Activated T-helper 9 cell treated with anti-CD3 and anti-CD28 coated beads, Interleukin-2, amount 50 U/mL, for 16 hours (primary cell): ENCODE data around the gene DTX3.
"Not testable (repeated sequence)": the region's sequence is repeated elsewhere in the genome, so short reads cannot be mapped to it uniquely, and the experiment has no call there.

Experiments
- DNase-seq: peaks from one replicate; pipeline ENCODE4 v3.0.0-alpha.2; 2020; ENCODE audit warnings: low read depth

The DTX3 gene, protein sequence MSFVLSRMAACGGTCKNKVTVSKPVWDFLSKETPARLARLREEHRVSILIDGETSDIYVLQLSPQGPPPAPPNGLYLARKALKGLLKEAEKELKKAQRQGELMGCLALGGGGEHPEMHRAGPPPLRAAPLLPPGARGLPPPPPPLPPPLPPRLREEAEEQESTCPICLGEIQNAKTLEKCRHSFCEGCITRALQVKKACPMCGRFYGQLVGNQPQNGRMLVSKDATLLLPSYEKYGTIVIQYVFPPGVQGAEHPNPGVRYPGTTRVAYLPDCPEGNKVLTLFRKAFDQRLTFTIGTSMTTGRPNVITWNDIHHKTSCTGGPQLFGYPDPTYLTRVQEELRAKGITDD

DNA sequence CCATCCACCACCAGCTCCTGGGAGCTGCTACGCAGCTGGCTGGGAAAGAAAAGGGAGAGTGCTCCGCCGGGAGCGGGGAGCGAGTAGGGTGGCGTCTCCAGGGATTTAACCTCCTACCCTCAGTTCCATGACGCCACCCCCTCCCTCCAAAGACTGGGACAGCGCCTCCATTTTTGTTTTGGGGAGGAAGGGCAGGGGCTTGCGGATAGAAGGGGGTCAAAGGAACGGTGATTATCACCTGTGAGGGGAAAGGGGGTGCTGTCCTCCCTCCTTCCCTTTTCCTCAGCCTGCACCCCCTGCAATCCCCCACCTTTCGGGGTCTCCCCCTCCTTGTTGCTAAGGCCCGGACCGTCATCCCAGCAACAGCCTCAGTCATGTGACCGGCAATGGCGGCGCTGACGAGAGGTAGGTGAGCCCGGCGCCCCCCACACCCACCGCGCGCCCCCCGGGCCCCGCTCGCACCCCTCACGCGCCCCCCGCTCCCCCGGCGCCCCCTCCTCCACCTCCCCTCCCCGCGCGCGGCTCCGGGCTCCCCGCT, at the start of gene DTX3:
DTX3 (plus strand) TSS at position 371 of the 538 bp plus-strand sequence. CDS start 1,694 bp downstream, outside the sequence.
- DNase-seq, result no peak

DNA sequence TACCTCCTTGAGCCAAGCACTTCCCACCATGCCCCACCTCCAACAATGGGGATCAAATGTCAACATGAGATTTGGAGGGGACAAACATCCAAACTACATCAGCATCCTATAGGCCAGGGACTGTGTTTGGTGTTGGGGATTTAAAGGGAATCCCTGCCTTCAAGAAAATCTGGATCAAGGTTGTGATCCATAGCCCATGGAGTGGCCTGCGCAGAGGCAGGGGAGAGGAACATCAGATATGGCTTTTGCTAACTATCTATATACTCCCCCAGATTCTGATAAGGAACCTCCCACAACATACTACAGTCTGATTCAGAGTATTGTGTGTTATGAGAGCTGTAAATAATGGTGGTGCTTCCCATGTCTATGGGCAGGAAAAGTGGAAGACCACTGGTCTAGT, 49.7 kb upstream of the DTX3 start:
- no peak for DNase-seq

DNA sequence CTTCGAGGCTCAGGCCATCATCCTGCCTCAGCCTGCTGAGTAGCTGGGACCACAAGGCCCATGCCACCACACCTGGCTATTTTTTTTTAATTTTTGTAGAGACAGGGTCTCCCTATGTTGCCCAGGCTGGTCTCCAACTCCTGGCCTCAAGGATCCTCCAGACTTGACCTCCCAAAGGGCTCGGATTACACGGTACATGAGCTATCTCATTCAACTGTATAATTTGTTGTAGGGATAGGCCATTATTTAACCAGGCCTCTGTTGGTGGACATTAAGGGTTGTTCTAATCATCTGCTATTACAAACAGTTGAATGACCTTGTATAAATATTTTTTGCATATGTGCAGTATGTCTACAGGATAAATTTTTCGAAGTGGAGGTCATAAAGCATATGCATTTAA, 45.8 kb upstream of the DTX3 start:
- no peak for DNase-seq

DNA sequence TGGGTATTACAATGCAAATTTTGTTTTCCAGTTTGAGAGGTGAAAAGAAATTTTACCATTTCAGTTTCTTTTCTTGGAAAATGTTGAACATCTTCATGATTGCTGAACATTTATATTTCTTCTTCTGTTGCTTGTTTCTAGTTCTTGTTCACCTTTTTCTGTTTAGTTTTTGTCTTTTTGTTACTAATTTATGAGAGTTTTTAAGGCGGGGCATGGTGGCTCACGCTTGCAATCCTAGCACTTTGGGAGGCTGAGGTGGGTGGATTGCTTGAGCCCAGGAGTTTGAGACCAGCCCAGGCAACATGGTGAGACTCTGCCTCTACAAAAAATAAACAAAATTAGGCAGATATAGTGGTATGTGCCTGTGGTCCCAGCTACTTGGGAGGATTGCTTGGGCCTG, 44.1 kb upstream of the DTX3 start:
- no peak for DNase-seq

DNA sequence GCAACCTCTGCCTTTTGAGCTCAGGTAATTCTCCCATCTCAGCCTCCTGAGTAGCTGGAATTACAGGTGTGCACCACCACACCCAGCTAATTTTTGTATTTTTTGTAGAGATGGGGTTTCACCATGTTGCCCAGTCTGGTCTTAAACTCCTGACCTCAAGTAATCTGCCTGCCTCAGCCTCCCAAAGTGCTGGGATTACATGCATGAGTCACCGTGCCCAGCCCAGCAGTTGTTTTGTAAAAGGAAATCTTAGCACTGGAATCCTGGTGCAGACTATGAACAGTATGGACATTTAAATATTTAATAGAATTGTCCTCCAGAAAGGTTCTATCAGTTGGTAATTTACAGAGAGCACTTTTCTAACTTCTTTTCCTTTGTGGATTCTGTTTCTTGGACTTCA, 43.5 kb upstream of the DTX3 start:
- not testable (repeated sequence) for DNase-seq

DNA sequence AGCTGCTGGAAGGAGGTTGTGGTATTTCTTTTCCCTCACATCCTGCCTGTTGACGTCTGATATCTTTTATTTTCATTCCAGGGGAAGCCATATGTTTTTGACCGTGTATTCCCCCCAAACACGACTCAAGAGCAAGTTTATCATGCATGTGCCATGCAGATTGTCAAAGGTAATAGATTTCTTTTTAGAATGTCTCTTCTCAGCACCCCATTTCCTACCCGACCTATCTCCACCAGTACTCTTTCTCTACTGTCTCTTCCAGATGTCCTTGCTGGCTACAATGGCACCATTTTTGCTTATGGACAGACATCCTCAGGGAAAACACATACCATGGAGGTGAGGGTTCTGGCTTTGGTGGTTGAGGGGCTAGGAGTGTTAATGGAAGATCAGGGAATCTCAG, 41.3 kb upstream of the DTX3 start:
- DNase-seq, result no peak

DNA sequence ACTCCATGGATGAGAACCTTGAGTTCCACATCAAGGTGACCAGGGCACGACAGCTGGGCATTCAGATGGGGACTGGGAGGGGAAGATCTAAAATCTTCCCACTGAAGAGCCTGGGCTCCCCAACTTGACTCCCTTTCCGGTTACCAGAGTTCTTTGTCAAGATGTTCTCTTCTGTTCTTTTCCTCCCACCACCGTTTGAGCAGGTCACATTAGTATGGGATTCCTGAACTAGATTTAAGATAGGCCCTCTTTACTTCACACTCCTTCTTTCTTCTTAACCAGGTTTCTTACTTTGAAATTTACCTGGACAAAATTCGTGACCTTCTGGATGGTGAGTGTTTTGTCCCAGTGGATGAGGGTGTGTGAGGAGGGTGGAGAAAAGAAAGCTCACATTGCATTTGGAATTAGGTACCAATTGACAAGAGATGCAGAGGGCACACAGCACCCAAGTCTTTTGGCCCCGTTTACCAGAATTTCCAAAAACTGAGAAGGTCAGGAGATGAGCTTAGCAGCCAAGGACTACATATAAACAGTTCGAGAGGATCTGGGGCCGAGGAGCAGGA, 40.4 kb upstream of the DTX3 start:
- no peak for DNase-seq

DNA sequence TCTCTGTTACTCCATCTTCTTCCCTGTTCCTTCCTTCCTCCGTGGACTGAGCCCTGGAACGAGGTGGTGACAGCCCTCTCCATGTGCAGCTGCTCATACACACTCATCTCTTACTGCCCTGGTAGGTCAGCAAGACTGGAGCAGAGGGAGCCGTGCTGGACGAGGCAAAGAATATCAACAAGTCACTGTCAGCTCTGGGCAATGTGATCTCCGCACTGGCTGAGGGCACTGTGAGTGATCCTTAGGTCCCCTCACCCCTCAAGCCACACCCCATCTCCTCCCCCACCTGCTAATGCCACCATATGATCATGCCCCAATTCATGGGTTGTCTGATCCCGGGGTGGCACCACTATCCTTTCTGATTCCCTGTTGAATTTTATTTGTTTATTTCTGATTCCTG, 35.8 kb upstream of the DTX3 start:
- no peak for DNase-seq

DNA sequence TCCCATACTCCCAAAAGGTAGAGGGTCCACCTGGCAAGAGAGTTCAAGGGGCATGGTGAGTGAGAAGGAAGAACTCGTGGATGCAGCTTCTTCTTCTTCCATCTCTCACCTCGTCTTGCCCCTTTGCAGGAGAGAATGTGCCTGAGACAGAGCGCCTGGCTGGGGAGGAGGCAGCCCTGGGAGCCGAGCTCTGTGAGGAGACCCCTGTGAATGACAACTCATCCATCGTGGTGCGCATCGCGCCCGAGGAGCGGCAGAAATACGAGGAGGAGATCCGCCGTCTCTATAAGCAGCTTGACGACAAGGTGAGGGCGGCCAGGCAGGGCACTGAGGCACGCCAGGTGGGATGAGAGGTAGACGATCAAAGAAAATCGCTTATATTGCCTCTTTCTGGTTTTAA, 34.8 kb upstream of the DTX3 start:
- no peak for DNase-seq

DNA sequence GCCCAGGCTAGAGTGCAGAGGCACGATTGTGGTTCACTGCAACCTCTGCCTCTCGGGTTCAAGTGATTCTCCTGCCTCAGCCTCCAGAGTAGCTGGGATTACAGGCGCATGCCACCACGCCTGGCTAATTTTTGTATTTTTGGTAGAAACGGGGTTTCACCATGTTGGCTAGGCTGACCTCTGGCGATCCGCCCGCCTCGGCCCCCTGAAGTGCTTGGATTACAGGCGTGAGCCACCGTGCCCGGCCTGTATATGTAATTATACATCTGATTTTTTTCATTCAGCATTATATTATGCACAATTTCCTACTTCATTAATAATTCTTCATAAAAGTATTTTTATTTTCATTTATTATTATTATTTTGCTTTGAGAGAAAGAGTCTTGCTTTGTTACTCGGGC, 34.2 kb upstream of the DTX3 start:
- DNase-seq, result not testable (repeated sequence)

DNA sequence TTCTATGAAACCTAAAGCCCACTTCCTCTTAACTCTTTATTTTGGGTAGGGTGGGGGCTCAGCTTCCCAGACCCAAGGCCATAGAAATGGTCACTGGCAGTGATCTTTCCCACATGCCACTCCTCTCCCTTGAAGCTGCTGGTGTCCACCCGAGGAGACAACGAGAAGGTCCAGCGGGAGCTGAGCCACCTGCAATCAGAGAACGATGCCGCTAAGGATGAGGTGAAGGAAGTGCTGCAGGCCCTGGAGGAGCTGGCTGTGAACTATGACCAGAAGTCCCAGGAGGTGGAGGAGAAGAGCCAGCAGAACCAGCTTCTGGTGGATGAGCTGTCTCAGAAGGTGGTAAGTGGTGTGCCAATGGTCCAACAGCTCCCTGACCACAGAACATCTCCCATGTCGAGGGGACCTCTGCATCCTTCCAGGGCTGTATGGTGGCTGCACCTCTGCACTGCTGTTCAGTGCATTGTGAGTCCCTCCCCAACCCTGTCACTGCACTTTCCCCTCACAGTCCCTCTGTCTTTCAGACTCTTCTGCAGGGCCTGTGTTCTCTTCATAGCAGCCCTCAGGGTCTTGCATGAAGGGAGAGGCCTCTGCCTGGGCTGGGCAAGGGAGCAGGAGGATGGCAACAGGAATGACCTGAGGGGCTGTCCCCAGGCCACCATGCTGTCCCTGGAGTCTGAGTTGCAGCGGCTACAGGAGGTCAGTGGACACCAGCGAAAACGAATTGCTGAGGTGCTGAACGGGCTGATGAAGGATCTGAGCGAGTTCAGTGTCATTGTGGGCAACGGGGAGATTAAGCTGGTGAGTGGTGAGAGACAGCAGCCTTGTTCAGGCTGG, 32.5 kb upstream of the DTX3 start:
- no peak for DNase-seq

DNA sequence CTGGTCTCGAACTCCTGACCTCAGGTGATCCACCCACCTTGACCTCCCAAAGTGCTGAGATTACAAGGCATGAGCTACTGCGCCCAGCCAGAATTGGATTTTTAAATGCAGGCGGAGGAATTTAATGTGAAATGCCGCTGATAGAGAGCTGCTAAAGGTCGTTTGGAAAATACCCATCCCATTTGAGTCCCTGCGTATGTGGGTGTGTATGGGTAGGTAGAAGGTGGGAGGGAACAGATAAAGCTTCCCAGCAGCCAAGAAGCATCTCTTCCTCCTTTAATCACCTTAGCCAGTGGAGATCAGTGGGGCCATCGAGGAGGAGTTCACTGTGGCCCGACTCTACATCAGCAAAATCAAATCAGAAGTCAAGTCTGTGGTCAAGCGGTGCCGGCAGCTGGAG, 29.8 kb upstream of the DTX3 start:
- no peak for DNase-seq

DNA sequence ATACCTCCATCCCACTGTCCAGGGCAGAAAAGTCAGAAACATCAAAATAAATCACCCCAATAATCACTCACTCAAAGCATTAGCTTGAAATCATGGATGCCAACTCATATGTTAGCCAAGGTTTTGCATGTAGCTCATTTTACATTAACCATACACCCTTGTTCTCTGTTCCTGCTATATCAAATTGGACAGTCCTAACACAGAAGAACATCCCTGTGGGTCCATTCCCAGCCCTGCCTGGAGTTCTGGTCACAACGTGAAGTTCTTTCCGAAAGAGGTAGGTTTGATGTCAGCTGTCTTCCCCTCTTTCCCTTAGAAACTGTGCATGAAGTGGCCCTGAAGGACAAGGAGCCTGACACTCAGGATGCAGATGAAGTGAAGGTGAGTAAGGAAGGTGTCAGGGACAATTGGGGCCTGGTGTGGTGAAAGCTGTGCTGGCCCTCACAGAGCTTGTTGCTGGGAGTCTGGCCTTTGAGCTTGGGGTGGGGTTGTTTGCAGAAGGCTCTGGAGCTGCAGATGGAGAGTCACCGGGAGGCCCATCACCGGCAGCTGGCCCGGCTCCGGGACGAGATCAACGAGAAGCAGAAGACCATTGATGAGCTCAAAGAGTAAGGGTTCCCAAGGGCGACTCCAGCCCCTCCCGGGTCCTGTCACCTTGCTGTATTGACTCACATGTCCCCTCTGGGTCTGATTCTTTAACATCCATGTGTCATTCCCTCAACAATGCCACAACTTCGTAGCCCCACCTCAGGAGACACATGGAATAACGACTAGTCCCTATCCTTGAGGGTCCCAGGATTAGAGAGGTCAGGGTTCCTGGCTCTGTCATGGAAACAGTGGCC, 28.6 kb upstream of the DTX3 start:
- no peak for DNase-seq

DNA sequence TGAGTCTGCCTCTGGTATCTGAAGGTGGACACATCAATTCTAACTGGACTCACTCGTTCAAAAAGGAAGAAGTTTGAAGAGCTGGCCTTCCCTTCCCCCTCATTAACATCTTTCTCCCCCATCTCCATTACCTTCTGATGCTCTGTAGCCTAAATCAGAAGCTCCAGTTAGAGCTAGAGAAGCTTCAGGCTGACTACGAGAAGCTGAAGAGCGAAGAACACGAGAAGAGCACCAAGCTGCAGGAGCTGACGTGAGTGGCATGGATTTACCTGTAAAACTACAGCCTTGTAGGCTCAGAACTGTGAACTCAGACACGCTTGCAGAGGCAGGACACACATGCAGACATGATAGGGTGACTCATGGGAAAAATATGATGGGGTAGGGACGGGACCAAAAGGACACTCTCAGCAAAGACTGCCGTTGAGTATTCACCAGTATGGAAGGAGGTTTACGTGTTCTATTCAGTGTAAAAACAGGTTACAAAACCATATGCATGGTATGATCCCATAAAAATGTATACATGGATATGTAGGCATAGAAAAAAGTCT, 27.9 kb upstream of the DTX3 start:
- no peak for DNase-seq

DNA sequence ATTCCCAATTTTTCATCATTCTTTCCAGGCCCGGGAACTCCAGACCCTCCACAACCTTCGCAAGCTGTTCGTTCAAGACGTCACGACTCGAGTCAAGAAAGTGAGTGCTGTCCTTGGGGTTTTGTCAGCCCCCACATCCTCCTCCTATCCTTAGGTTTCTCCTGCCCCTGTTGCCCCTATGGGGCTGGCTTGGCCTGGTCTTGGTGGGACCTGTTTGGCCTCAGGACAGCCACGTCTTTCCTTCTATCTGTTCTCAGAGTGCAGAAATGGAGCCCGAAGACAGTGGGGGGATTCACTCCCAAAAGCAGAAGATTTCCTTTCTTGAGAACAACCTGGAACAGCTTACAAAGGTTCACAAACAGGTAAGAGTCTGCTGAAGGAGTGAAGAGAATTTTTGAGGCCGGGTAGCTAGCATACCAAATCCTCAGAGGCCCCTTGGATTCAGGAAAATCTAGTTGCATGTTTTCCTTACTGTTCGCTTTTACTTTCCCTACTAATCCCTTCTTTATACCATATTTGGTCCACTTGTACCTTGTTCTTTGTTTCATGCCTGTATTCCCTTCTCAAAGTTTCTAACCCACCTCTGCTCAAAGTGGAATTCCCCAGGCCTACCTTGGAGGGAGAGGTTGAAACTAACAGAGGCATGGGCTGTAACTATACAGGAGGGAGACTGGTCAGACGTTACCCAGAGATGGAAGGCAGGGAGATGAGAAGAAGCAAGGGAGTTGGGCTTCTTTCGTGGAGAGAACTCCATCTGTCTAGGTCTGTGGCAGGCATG, 26.5 kb upstream of the DTX3 start:
- DNase-seq, result no peak

DNA sequence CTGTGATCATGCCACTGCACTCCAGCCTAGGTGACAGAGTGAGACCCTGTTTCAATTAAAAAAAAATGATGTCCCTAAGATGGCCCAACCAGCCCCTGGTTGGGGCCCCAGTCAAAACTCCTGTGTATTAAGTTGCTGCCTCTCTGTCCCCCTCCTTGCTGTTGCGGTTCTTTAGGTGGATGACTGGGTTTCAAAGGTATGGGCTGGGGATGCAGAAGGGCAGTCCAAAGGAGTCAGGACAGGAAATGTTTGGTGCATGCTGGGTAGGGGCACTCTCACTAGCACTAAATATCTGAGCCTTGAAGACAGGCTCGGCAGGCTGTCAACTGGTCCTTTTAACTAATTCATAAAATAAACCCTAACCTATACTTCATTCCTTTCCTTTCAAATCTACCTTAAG, 25.6 kb upstream of the DTX3 start:
- no peak for DNase-seq

DNA sequence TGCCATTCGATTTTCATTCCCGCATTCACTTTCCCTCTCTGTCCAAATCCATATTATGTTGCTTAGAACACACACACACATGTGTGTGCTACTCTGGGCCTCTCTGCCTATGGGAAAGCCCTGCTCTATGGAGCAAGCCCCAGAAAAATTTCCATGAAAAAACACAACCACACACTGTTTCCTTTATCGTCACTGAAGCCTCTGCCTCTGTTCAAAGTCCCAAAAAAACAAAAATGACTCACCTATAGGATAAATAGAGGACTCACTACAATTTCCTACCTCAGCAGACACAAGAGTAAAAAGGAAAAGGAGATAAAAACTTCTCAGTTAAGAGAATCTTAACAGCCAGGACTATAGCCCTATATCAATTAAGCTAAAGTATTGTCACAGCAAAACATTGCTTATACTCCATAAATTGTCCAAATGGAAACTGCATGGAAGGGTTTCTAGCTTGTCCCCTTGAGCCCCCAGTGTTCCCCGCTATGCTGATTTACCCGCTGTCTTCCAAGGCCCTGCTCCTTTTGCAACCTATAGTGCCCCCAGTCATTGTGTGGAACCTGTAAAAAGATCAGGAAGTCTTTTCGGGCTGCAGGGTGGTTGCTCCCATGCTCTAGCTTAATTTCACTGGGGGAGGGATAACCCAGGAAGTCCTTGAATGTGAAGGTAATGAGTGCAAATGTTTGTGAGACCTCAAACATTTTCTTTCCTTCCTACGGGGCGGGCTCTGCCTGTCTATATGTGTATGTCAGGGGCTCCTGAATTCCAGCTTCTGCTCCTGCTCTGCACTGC, 24.8 kb upstream of the DTX3 start:
- no peak for DNase-seq

DNA sequence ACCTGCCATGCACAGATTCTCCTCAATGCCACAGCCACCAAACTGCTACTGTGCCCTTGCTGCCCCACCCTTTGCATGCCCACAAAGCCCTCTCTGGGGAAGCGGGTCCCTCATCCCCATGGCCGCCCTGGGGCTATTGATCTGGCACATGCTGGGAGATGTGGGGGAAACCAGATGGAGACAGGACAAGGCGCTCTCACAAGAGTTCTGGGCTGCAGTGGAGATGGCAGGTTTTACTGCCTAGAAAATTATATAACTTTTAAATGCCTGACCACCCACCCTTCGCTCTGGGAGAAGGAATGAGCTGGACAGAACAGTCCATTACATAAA, 24.2 kb upstream of the DTX3 start:
- no peak for DNase-seq

DNA sequence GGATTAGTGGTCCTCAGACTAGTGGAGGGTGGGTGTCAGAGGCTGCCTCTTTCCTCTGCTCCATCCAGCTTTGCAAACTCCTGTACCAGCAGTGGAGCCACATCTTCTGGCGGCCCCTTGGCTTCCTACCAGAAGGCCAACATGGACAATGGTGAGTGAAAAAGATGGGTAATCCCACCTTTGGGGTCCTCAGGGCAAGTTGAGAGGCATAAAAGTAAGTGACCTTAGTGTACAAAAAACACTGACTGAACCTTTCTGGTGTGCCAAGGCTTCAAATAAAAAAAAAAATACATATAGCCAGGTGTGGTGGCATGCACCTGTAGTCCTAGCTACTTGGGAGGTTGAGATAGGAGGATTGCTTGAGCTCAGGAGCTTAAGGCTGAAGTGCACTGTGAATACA, 22.8 kb upstream of the DTX3 start:
- DNase-seq, result no peak

DNA sequence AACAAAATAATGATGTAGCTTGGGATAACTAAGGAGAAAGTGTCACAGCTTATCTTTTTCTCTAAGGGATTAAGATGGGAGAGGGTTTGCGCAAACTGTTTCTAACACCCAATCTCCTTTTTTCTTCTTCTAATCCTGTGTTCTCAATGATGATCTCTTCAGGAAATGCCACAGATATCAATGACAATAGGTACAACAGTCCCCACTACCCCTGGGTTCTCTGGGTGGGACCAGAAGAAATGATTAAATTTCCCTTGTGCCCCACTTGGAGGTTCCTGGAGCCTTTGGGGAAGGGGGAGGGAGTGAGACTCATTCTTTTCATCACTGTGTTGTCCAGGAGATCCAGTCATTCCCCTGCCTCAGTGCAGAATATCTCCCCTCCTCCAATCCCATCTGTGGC, 22.2 kb upstream of the DTX3 start:
- DNase-seq, result no peak
